ENCODE measurements around the gene PAPSS1. TPM values are rescaled to one million over a fixed set of nuclear protein-coding genes. Genes with fewer than 3 reads are reported as not detected.

PAPSS1 gene
- total and polyA plus RNA-seq, 9 of the 15 experiments (the other 6 are each of a cell fraction or from before 2014, with no cell fraction given), result 21.1 to 53.9 (median 41.9) TPM

DNA sequence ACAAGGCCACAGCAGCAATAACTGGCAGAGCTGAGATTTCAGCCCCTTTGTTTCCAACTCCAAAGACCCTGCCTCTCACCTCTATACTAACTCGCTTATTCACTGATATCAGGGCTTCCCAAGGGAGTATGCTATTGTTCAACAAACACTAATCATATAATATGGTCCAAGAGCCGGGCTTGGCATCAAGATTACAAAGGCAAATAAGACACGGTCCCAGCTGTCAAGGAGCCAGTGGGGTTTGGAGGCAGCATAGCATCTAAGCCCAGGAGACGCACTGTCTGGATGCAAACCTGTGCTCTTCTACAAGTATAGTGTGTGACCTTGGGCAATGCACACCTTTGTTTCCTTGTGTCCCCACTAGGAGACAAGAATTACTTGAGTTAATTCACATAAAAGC, 28.7 kb downstream of the PAPSS1 start:
- peaks cover 8% of the 10 kb centered on the region; the same call in 2 of the 3 replicates for H3K36me3 ChIP-seq (ENCODE audit: control insufficient read depth, insufficient read depth, low read length)
- in situ Hi-C loops (cut with MboI) (no loop called here), intact Hi-C loops (cut with micrococcal nuclease) (no loop called here)
- TF ChIP-seq ZNF444 (CRISPR knock-in tag; IDR thresholded peaks at IDR 0.05) (no peak), RBM14 (IDR thresholded peaks at IDR 0.05; ENCODE audit: borderline replicate concordance, insufficient read depth, low read depth, low read length) (no peak), ZNF780A (CRISPR knock-in tag; IDR thresholded peaks at IDR 0.05) (no peak), POLR2A (conservative IDR thresholded peaks at IDR 0.05) (no peak), CSDE1 (IDR thresholded peaks at IDR 0.05) (no peak), CBFA2T3 (IDR thresholded peaks at IDR 0.05) (no peak), POLR2B (IDR thresholded peaks at IDR 0.05; ENCODE audit: low read depth, partially characterized antibody) (no peak), CREBBP (IDR thresholded peaks at IDR 0.05; ENCODE audit: low read depth, low read length) (no peak), ZBTB8A (IDR thresholded peaks at IDR 0.05; ENCODE audit: partially characterized antibody) (no peak)
- TF ChIP-seq, protein P1, sequence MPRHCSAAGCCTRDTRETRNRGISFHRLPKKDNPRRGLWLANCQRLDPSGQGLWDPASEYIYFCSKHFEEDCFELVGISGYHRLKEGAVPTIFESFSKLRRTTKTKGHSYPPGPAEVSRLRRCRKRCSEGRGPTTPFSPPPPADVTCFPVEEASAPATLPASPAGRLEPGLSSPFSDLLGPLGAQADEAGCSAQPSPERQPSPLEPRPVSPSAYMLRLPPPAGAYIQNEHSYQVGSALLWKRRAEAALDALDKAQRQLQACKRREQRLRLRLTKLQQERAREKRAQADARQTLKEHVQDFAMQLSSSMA (CRISPR knock-in tag; IDR thresholded peaks at IDR 0.05), result no peak
- no peaks in the 10 kb centered on the region for H3K27me3 ChIP-seq (ENCODE audit: control insufficient read depth in 2 of 2, insufficient read depth in 2 of 2, low read length in 2 of 2)
- no TSS peak for BruUV-seq (replicated peaks)
- no peaks in the 10 kb centered on the region for H3K9me3 ChIP-seq (replicated peaks; ENCODE audit: control insufficient read depth, insufficient read depth, low read depth, low read length)
- ATAC-seq (no peak), FAIRE-seq (no peak), DNase-seq (ENCODE audit: extremely low read depth in 1 of 4, low spot score in 3 of 4) (no peak)
- no peak overlapping the region for H2AFZ ChIP-seq (ENCODE audit: low read depth, low read length)
- no peak overlapping the region for H3K9ac ChIP-seq (ENCODE audit: insufficient read depth in 1 of 2, low read depth in 2 of 2, low read length in 2 of 2)
- H3K27ac ChIP-seq (ENCODE audit: extremely low read depth, low read depth, low read length), result no peak overlapping the region
- H3K79me2 ChIP-seq (ENCODE audit: control insufficient read depth, insufficient read depth, low read length), result no peaks in the 10 kb centered on the region
- no peak overlapping the region for H3K4me2 ChIP-seq (ENCODE audit: insufficient read depth, low read length)
- ChIA-PET CTCF (ENCODE audit: low intra/inter-chr PET ratio) (no interaction called here), POLR2A (no interaction called here)
- H3K4me3 ChIP-seq, result no peak overlapping the region
- H3K9me1 ChIP-seq (ENCODE audit: control insufficient read depth, insufficient read depth, low read length), result no peaks in the 10 kb centered on the region
- 76% methylated on average over 4 of the region's 4 CpGs for WGBS (ENCODE audit: insufficient coverage, low coverage, missing lambda C conversion rate)
- H4K20me1 ChIP-seq (replicated peaks; ENCODE audit: control insufficient read depth, insufficient read depth, low read length), result no peaks in the 10 kb centered on the region
- peaks cover 0 to 11% of the 10 kb centered on the region in 2 experiments; a peak in 2 of 5 replicates for H3K4me1 ChIP-seq (replicated peaks in 1 of 2; ENCODE audit: control insufficient read depth in 2 of 2, insufficient read depth in 2 of 2, low read length in 2 of 2)

Measured in K562 (cell line).